Posterior vena cava (tissue), 2 donors: ENCODE measurements around the gene KRT4. TPM values are rescaled to one million over a fixed set of nuclear protein-coding genes. Genes with fewer than 3 reads are reported as not detected.
"Not testable (repeated sequence)": the region's sequence is repeated elsewhere in the genome, so short reads cannot be mapped to it uniquely, and the experiment has no call there.

Source experiments
- DNase-seq: peaks from one replicate; pipeline ENCODE4 v3.0.0-alpha.2; 2020; ENCODE audit warnings: low spot score
- intact Hi-C, 2 donors: fragments of 100-400 bp; cut with DNase I; formaldehyde crosslinking; loops; one replicate each; pipeline versions ENCODE4 v1.14.1 to v1.14.2; 2022 to 2023
- long read RNA-seq, 2 donors: library from polyadenylated mRNA; unstranded; transcript quantifications; one replicate each; pipeline ENCODE4 v2.0.0, GENCODE V29; 2020 to 2021
- total RNA-seq, 2 donors: library from RNA; stranded (reverse); fragmentation: NEBNext Ultra II Directional; extraction: Animal tissue kit (Norgen Biotek cat#: 25700); gene quantifications; one replicate each; pipeline ENCODE4 v1.2.1, GENCODE V29; 2021
- donor health status: DM: yes; HTN: yes; CAD: no.
- donor health status: DM: yes; HTN: yes; CAD: no.

Gene KRT4
- total RNA-seq, result not detected
- long read RNA-seq, donor 1, result 0 reads
- long read RNA-seq, donor 2, result 0 reads

GRCh38 chr12:52813885-52814709 is at the start of gene KRT4:
TSS of gene KRT4 (minus strand) at chr12:52814116. CDS start at chr12:52814058, 58 bp downstream.
- DNase-seq, result peak; percentile 56
- intact Hi-C loops, result no loop called here

GRCh38 chr12:52862023-52862422 is 48.1 kb upstream of the KRT4 start:
- no peak for DNase-seq

GRCh38 chr12:52861511-52861910 is 47.6 kb upstream of the KRT4 start:
- DNase-seq, result no peak
- intact Hi-C loops, result no loop called here

More at GRCh38 chr12:52862023-52862422, 48.1 kb upstream of the KRT4 start:
- intact Hi-C loops, result no loop called here

GRCh38 chr12:52860102-52860823 is 46.3 kb upstream of the KRT4 start:
- DNase-seq, result no peak
- intact Hi-C loops, result no loop called here

- intact Hi-C loops, result no loop called here
- no peak for DNase-seq
Observed at GRCh38 chr12:52857500-52857899, 43.6 kb upstream of the KRT4 start.

GRCh38 chr12:52856787-52857186 is 42.9 kb upstream of the KRT4 start:
- intact Hi-C loops, result no loop called here
- no peak for DNase-seq

- intact Hi-C loops, DNase-seq: not testable (repeated sequence)
Observed at GRCh38 chr12:52856077-52856476, 42.2 kb upstream of the KRT4 start.

- no peak for DNase-seq
- intact Hi-C loops, result no loop called here
Observed at GRCh38 chr12:52851787-52852186, 37.9 kb upstream of the KRT4 start.

- no peak for DNase-seq
- intact Hi-C loops, result no loop called here
Observed at GRCh38 chr12:52850681-52851080, 36.8 kb upstream of the KRT4 start.

GRCh38 chr12:52849511-52849910 is 35.6 kb upstream of the KRT4 start:
- intact Hi-C loops, result no loop called here

GRCh38 chr12:52848661-52849255 is 34.8 kb upstream of the KRT4 start, which contains the start of gene KRT78:
TSS of gene KRT78 (minus strand) at chr12:52848994. CDS start at chr12:52848930, 64 bp downstream.
- DNase-seq, result no peak
- intact Hi-C loops, result no loop called here

More at GRCh38 chr12:52849511-52849910, 35.6 kb upstream of the KRT4 start:
- no peak for DNase-seq

GRCh38 chr12:52847335-52848102 is 33.6 kb upstream of the KRT4 start:
- DNase-seq, result no peak
- intact Hi-C loops, result no loop called here

GRCh38 chr12:52846356-52846970 is 32.5 kb upstream of the KRT4 start:
- intact Hi-C loops, result no loop called here
- no peak for DNase-seq

- DNase-seq, result no peak
- intact Hi-C loops, result no loop called here
Observed at GRCh38 chr12:52845946-52846345, 32.0 kb upstream of the KRT4 start.

GRCh38 chr12:52844386-52844785 is 30.5 kb upstream of the KRT4 start:
- no peak for DNase-seq
- intact Hi-C loops, result no loop called here

- no peak for DNase-seq
- intact Hi-C loops, result no loop called here
Observed at GRCh38 chr12:52839436-52840105, 25.7 kb upstream of the KRT4 start.

- no peak for DNase-seq
- intact Hi-C loops, result no loop called here
Observed at GRCh38 chr12:52838609-52839435, 24.9 kb upstream of the KRT4 start.
